ENCODE data around the gene SEMA5A. TPM values are rescaled to one million over a fixed set of nuclear protein-coding genes. Genes with fewer than 3 reads are reported as not detected.

SEMA5A gene
- total and polyA plus RNA-seq, 2 donors (not counting 1 experiment from before 2014, with no cell fraction given), result not detected

DNA sequence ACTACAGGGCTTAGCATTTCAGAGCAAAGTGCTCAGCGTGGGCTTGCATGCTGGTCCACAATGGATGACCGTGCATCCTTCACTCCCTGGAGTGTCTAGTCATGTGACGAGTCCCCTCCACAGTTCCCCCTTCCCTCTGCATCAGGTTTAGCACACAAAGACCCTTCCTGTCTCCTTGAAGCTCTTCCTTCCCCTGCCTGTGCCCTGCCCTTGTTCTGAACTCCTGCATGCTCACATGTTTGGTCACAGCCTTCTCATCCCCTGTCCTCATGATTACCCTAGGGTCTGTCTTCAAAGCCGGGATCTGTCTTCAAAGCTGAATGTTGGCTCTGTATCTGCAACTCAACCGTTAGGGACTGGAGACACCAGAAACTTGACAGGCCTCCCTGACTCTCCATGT, 388.9 kb downstream of the SEMA5A start:
- no peaks in the 10 kb centered on the region for H3K79me2 ChIP-seq (ENCODE audit: control insufficient read depth, insufficient read depth, low read length)

DNA sequence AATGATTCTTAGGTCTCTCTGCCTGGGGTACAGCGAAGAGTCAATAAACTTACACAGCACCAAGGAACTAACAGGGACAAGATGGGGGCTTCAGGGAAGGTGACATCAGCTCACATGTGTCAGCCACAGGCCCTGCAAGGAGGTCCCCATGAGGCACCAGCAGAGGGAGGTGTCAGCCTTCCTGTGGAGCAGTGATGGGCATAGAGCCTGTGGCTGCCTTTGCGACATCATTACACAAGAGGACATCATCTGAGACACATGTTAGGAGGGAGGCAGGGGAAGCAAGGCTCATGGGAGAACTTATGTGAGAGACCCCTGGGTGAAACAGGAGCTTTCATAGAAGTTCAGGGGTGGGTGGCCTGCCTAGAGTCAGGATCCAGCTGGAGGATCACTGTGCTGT, 389.6 kb downstream of the SEMA5A start:
- no peak overlapping the region for H3K4me3 Mint-ChIP-seq
- Histone ChIP-seq H3K9ac (ENCODE audit: low read length) (no peak overlapping the region), H3K9me3 (ENCODE audit: control extremely low read depth in 1 of 3, control insufficient read depth in 2 of 3, insufficient read depth in 1 of 3, low read length in 2 of 3) (peaks cover 0 to 6% (median 0%) of the 10 kb centered on the region in 3 donors), H3K36me3 (replicated peaks in 1 of 2; ENCODE audit: control extremely low read depth in 1 of 2, control insufficient read depth in 1 of 2, extremely low read depth in 1 of 2, insufficient read depth in 2 of 2, low read length in 1 of 2) (no peaks in the 10 kb centered on the region), H3K4me2 (replicated peaks; ENCODE audit: low read depth, low read length, poor library complexity, severe bottlenecking) (no peak overlapping the region), H3K4me1 (ENCODE audit: control insufficient read depth in 2 of 2, insufficient read depth in 2 of 2, low read length in 2 of 2) (no peaks in the 10 kb centered on the region), H3K4me3 (ENCODE audit: control extremely low read depth in 1 of 5, extremely low read depth in 1 of 5, insufficient read depth in 1 of 5, low read depth in 2 of 5, low read length in 4 of 5) (no peak overlapping the region), H3K27ac (ENCODE audit: low read length in 2 of 2) (no peak overlapping the region), H3K79me2 (ENCODE audit: control insufficient read depth, insufficient read depth, low read length) (no peaks in the 10 kb centered on the region), H3K27me3 (replicated peaks in 1 of 4; ENCODE audit: control extremely low read depth in 1 of 4, control insufficient read depth in 3 of 4, insufficient read depth in 4 of 4, low read length in 3 of 4) (no peaks in the 10 kb centered on the region), H4K20me1 (ENCODE audit: control insufficient read depth, insufficient read depth, low read length, poor library complexity, severe bottlenecking) (no peaks in the 10 kb centered on the region), H2AFZ (ENCODE audit: insufficient read depth, low read depth, low read length, poor library complexity, severe bottlenecking) (no peak overlapping the region)
- ATAC-seq (ENCODE audit: low read depth), result no peak
- TF ChIP-seq CTCF (IDR thresholded peaks at IDR 0.05) (no peak), EZH2 (IDR thresholded peaks at IDR 0.05; ENCODE audit: borderline replicate concordance, insufficient read depth, low read depth, low read length, poor library complexity, severe bottlenecking) (no peak)
- no peak for DNase-seq
- ChIA-PET POLR2A (no interaction called here), CTCF (no interaction called here)
- no peak overlapping the region for H3K27ac Mint-ChIP-seq
- no peaks in the 10 kb centered on the region for H3K9me3 Mint-ChIP-seq (ENCODE audit: insufficient read depth)
- intact Hi-C loops (cut with micrococcal nuclease), result no loop called here
- H3K27me3 Mint-ChIP-seq, result no peaks in the 10 kb centered on the region
- 80% methylated on average over 1 of the region's 2 CpGs for WGBS (ENCODE audit: insufficient coverage)
- H3K4me1 Mint-ChIP-seq, result no peaks in the 10 kb centered on the region

More for the DNA sequence above, 388.9 kb downstream of the SEMA5A start:
- no peak overlapping the region for H3K9ac ChIP-seq (ENCODE audit: low read length)
- POLR2A ChIA-PET, result no interaction called here
- intact Hi-C loops (cut with micrococcal nuclease), result no loop called here
- no peaks in the 10 kb centered on the region for H3K4me1 ChIP-seq (ENCODE audit: control insufficient read depth in 2 of 2, insufficient read depth in 2 of 2, low read length in 2 of 2)
- H2AFZ ChIP-seq (ENCODE audit: insufficient read depth, low read depth, low read length, poor library complexity, severe bottlenecking), result no peak overlapping the region
- H3K36me3 ChIP-seq (replicated peaks in 1 of 2; ENCODE audit: control extremely low read depth in 1 of 2, control insufficient read depth in 1 of 2, extremely low read depth in 1 of 2, insufficient read depth in 2 of 2, low read length in 1 of 2), result no peaks in the 10 kb centered on the region
- H4K20me1 ChIP-seq (ENCODE audit: control insufficient read depth, insufficient read depth, low read length, poor library complexity, severe bottlenecking), result no peaks in the 10 kb centered on the region
- no peak overlapping the region for H3K4me2 ChIP-seq (replicated peaks; ENCODE audit: low read depth, low read length, poor library complexity, severe bottlenecking)
- peaks cover 0 to 3% (median 0%) of the 10 kb centered on the region in 3 donors for H3K9me3 ChIP-seq (ENCODE audit: control extremely low read depth in 1 of 3, control insufficient read depth in 2 of 3, insufficient read depth in 1 of 3, low read length in 2 of 3)
- no peak overlapping the region for H3K27ac Mint-ChIP-seq
- H3K27me3 ChIP-seq (replicated peaks in 1 of 4; ENCODE audit: control extremely low read depth in 1 of 4, control insufficient read depth in 3 of 4, insufficient read depth in 4 of 4, low read length in 3 of 4), result no peaks in the 10 kb centered on the region
- ATAC-seq (ENCODE audit: low read depth) (no peak), DNase-seq (no peak)
- H3K4me3 Mint-ChIP-seq, result no peak overlapping the region
- no peak overlapping the region for H3K27ac ChIP-seq (ENCODE audit: low read length in 2 of 2)
- TF ChIP-seq EZH2 (IDR thresholded peaks at IDR 0.05; ENCODE audit: borderline replicate concordance, insufficient read depth, low read depth, low read length, poor library complexity, severe bottlenecking) (no peak), CTCF (IDR thresholded peaks at IDR 0.05) (no peak)
- H3K9me3 Mint-ChIP-seq (ENCODE audit: insufficient read depth), result no peaks in the 10 kb centered on the region
- CTCF ChIA-PET, result no interaction called here
- 73% methylated on average over 5 of the region's 5 CpGs for WGBS (ENCODE audit: insufficient coverage)
- H3K27me3 Mint-ChIP-seq, result no peaks in the 10 kb centered on the region
- H3K4me1 Mint-ChIP-seq, result no peaks in the 10 kb centered on the region
- no peak overlapping the region for H3K4me3 ChIP-seq (ENCODE audit: control extremely low read depth in 1 of 5, extremely low read depth in 1 of 5, insufficient read depth in 1 of 5, low read depth in 2 of 5, low read length in 4 of 5)

Data from B cell (primary cell).